GM21717 (cell line): ENCODE results near the gene MUC3A.

Experiments
- ATAC-seq: cut with Tn5 transposase; IDR thresholded peaks from one replicate; pipeline ENCODE4 v1.9.1; 2021; ENCODE audit warnings: mild to moderate bottlenecking, moderate library complexity; ENCODE audit not compliant: unreplicated experiment

MUC3A gene

DNA sequence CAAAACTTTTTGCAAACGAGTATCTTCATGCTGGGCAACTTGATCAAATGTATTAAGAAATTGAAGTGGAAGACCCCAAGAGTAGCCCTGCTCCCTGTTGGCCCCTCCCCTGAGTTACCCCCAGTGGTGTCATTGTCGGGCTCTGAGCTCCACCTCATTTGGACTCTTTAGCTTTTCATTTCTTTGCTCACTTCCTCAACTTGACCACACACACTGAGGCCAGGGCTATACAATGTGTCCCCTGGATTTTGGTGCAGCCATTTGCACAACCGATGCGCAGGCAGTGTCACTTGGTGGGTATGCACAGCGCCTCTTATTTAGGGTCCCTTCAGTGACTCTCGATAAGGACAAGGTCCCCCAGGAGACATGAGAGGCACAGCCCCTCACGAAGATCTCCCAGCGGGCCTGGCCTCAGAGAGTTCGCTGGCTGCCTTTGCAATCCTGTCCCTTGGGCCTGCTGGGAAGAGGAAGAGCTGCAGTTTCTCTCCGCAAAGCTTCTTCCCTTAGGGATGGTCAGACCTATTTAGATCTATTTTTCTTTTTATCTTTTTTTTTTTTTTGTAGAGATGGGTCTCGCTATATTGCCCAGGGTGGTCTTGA lies 2.5 kb upstream of the MUC3A start:
- ATAC-seq = no peak

DNA sequence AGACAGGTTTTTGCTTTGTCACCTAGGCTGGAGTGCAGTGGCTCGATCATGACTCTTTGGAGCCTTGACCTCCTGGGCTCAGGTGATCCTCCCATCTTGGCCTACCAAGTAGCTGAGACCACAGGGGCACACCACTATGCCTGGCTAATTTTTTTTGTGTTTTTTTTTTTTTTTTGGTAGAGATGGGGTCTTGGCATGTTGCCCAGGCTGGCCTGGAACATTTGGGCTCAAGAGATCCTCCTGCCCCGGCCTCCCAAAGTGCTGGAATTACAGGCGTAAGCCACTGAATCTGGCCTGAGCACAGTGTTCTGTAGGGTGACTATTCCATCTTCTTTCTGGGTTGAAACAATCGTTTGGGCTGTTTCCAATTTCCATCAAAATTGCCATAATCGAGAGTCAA lies 1.5 kb upstream of the MUC3A start:
- ATAC-seq = no peak

DNA sequence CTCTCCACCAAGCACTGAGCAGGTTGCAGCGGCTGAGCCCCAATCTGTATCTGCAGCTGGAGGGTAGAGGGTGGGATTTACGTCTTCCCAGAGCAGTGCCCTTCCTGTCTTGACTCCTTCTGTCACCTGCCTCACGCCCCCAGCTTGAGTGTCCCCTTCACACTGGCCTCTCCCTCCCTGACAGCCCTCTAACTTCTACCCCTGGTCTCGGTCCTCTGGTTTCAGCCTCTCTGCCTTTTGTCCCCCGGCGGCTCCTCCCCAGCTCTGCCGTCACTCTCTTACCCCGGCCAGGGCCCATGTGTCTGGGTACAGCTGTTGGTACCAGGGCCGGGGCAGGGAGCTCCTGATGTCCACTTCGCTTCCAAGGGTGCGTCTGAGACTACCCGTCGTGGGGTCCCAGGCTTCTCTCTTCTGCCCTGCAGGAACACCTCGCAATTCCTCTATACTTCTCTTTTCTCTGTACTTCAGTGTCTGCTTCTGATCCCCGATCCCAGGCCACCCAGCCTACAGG lies 654 bp downstream of the MUC3A start:
- ATAC-seq = no peak

DNA sequence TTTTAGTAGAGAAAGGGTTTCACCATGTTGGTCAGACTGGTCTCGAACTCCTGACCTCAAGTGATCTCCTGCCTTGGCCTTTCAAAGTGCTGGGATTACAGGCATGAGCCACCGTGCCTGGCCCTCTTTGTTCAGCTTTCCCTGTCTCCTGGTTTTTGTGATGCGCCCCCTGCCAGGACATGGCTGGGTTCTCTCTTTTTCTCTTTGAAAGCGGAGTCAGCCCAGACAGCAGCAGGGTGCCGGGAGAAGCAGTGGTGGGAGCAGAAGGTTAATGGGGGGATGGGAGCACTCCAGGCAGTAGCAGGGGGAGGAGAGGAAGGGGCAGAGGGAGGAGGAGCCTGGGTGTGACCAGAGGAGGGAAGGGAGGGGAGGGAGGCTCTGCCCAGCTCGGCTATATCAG lies 1.8 kb downstream of the MUC3A start:
- no peak for ATAC-seq

DNA sequence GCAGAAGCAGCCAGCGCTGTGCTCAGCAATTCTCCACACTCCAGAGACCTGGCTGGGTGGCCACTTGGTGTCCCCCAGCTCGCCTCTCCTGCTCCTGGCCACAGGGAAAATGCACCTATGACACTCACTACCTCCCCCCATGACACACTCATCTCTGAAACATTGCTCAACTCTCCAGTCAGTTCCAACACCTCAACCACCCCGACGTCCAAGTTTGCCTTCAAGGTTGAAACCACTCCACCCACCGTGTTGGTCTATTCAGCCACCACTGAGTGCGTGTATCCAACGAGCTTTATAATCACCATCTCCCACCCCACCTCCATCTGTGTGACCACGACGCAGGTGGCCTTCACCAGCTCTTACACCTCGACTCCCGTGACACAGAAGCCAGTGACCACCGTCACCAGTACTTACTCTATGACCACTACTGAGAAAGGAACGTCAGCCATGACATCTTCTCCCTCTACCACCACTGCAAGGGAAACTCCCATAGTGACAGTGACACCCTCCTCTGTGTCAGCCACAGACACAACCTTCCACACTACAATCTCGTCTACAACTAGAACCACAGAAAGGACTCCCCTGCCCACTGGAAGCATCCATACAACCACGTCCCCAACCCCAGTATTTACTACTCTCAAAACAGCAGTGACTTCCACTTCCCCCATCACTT lies 2.7 kb downstream of the MUC3A start:
- no peak for ATAC-seq

DNA sequence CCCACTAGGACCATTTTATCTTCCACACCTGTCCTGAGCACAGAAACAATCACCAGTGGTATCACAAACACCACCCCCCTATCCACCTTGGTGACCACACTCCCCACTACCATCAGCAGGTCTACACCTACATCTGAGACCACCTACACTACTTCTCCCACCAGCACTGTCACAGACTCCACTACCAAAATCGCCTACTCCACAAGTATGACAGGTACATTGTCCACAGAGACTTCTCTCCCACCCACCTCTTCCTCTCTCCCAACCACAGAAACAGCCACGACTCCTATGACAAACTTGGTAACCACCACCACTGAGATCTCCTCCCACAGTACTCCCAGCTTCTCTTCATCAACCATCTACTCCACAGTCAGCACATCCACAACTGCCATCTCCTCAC lies 3.3 kb downstream of the MUC3A start:
- ATAC-seq = no peak

DNA sequence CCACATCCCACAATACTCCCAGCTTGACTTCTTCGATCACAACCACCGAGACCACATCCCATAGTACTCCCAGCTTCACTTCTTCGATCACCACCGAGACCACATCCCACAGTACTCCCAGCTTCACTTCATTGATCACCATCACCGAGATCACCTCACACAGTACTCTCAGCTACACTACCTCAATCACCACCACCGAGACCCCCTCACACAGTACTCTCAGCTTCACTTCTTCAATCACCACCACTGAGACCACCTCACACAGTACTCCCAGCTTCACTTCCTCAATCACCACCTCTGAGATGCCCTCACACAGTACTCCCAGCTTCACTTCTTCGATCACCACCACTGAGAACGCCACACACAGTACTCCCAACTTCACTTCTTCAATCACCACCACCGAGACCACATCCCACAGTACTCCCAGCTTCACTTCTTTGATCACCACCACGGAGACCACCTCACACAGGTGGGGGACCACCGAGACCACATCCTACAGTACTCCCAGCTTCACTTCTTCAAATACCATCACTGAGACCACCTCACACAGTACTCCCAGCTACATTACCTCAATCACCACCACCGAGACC lies 8.6 kb downstream of the MUC3A start:
- ATAC-seq = no peak

DNA sequence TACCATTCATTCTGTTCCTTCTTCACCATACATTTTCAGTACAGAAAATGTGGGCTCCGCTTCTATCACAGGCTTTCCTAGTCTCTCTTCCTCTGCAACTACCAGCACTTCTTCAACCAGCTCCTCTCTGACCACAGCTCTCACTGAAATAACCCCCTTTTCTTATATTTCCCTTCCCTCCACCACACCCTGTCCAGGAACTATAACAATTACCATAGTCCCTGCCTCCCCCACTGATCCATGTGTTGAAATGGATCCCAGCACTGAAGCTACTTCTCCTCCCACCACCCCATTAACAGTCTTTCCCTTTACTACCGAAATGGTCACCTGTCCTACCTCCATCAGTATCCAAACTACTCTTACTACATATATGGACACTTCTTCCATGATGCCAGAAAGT lies 10.6 kb downstream of the MUC3A start:
- no peak for ATAC-seq

DNA sequence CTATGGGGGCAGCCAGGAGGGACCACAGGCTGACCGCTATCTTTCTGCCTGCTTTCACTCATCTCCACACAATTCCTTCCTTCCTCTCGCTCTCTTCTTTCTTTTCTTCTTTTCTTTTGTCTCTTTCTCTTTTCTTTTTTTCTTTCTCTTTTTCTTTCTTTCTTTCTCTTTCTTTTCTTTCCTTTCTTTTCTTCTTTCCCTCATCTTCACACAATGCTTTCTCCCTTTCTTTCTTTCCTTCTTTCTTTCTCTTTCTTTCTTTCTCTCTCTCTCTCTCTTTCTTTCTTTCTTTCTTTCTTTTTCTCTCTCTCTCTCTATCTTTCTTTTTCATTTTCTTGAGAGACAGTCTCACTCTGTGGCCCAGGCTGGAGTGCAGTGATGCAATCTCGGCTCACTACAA lies 13.2 kb downstream of the MUC3A start:
- ATAC-seq = no peak

DNA sequence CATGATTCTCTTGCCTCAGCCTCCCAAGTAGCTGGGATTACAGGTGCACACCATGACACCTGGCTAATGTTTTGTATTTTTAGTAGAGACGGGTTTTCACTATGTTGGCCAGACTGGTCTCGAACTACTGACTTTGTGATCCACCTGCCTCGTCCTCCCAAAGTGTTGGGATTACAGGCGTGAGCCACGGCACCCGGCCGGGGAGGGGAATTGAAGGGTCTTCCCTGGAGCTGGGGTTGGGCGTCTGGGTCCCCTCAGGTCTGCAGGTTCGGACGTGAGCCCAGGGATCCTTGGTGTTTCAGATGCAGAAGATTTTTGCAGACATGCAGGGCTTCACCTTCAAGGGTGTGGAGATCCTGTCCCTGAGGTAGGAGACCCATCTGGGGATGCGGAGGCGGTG lies 14.1 kb downstream of the MUC3A start:
- no peak for ATAC-seq

DNA sequence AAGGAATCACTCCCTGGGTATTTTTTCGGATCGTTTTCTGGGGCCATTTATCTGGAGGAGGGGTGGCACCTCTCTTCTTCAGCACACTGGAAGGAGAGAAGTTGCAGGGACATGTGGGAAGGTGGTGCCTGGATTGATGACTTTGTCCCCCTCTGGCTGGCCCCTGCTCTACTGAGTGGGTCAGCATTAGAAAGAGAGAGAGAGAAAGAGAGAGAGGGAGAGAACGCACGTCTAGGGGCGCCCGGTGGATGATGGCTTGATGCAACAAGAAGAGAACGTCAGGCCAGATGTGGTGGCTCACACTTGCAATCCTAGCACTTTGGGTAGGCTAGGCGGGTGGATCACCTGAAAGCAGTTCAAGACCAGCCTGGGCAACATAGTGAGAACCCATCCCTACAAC lies 14.5 kb downstream of the MUC3A start:
- ATAC-seq = no peak

DNA sequence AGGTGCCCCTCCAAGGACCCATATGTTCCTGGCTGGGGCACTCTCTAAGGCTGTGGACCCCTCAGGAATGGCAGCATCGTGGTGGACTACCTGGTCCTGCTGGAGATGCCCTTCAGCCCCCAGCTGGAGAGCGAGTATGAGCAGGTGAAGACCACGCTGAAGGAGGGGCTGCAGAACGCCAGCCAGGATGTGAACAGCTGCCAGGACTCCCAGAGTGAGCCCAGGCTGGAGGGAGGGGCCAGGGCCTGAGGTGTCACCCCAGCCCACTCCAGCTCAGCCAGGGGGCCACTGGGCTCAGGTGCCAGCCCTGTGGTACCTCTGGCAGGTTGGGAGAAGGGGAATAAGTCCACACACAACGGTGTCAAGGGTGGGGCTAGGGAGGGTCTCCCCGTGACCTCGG lies 15.3 kb downstream of the MUC3A start:
- ATAC-seq = no peak

DNA sequence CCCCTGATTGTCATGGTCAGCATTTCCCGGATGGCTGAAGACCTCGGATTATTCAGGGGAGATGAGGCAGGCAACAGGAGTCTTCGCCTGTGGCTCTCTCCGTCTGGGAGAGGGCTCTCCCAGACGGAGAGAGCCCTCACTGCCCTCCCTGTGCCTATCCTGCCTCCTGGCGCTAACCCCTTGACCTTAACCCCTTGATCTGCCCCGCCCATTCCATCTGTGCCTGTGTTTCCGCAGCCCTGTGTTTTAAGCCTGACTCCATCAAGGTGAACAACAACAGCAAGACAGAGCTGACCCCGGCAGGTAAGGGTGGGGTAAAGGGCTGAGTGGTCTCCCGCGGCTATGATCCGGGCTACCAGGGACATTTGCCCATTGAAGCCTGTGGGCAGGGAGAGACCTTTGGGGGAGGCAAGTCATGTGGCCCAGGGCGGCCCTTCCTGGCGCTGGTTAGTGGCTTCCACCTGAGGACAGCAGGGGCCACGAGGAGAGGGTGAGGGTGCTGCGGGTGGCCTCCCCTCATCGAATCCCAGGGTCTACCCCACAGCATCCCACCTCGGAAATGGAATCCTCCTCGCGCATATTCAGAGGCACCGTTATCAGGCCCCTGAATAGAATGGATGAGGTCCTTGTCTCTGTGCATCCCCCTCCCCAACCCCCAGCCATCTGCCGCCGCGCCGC lies 15.8 kb downstream of the MUC3A start:
- no peak for ATAC-seq

DNA sequence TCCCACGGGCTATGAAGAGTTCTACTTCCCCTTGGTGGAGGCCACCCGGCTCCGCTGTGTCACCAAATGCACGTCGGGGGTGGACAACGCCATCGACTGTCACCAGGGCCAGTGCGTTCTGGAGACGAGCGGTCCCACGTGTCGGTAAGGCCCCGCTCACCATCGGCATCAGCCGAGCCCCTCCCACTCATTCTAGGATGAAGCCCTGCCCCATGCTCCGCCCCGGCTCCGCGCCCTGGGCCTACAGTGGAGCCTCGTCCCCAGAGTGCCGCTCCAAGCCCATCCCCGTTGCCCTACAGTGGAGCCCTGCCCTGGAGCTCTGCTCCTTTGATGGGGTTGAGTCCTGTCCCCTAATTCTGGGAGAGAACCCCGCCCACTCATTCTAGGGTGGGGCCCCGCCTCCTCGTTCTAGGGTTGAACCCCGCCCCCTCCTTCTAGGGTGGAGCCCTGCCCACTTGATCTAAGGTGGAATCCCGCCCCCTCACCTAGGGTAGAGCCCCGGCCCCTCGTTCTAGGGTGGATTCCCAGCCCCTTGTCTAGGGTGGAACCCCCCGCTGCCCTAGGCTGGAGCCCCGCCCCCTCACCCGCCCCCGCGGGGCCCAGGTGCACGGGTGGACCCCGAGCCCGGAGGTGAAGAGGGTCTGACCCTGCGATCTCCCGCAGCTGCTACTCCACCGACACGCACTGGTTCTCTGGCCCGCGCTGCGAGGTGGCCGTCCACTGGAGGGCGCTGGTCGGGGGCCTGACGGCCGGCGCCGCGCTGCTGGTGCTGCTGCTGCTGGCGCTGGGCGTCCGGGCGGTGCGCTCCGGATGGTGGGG lies 16.6 kb downstream of the MUC3A start:
- ATAC-seq = no peak

DNA sequence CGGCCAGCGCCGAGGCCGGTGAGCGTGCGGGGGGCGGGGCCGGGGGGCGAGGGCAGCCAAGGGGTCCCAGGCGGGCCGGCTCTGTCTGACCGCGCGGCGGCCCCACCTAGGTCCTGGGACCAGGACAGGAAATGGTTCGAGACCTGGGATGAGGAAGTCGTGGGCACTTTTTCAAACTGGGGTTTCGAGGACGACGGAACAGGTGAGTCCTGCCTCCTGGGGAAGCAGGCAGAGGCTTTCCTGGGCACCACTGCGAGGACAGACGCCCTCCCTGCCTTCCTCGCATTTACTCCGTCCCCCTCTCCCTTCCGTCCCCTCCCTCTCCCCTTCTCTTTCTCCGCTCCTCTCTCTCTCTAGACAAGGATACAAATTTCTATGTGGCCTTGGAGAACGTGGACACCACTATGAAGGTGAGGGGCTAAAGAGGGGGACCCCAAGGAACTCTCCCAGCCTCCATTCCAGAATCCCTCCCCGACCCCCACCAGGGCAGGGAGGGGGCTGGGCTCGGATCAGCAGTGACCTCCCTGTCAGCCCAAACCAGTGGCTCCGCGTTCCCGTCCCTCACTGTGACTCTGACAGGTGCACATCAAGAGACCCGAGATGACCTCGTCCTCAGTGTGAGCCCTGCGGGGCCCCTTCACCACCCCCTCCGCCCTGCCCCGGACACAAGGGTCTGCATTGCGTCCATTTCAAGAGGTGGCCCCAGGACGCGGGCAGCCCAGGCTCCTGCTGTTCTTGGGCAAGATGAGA lies 17.4 kb downstream of the MUC3A start:
- no peak for ATAC-seq

DNA sequence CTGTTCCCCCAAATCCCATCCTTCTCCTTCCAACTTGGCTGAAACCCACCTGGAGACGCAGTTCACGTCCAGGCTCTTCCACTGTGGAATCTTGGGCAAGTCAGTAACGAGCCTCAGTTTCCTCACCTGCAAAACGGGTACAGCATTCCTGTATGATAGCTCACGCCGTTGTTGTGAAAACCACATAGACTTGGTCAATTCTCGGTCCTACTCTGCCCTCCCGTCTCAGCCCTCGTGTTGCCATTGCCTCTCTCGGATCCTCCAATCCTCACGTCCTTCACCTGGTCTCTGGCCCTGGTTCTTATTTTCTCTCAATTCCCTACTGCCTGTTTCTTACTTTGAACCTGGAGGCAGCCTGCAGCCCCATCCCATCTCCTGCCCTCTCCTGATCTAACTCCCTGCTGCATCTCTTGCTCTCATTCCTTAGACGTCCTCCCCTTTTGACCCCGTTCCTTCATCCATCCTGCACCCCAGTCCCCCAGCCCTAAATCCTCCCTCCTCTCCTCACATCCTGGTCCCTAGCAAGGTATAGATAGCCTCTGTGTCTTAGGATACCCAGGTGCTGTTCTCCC lies 18.0 kb downstream of the MUC3A start:
- no peak for ATAC-seq

DNA sequence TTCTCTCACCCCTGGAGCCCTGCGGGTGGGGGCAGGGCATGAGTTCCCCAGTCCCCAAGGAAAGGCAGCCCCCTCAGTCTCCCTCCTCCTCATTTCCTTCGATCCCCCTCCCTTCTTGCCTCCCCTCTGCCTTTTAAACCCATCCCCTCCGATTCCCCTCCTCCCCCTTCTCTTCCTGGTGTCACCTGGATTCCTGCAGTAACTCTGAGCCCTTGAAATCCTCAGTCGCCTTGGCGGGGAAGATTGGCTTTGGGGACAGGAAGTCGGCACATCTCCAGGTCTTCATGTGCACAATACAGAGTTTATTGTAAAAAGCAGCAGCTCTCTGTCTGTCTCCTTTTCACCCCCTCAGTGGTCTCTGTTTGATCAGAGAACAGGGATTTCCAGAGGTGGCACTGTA lies 18.7 kb downstream of the MUC3A start:
- no peak for ATAC-seq

DNA sequence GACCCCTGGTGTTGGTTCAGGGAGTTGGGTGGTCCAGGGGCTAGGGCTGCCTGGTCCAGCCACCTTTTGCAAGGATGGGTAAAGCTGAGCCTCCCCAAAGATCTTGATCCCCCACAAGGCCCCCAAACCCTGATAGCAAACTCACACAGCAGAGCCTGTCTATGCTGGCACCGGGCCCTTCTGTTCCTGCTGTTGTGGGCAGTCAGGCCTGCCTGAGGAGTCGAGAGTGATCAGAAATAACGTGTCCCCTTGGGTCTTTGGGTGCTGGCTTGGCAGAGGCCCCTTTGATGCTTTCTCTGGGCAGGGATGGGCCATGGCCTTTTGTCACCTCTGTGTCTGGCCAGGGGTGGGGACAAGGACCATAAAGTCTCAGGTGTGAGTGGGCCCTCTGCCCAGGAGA lies 19.3 kb downstream of the MUC3A start:
- ATAC-seq = no peak

DNA sequence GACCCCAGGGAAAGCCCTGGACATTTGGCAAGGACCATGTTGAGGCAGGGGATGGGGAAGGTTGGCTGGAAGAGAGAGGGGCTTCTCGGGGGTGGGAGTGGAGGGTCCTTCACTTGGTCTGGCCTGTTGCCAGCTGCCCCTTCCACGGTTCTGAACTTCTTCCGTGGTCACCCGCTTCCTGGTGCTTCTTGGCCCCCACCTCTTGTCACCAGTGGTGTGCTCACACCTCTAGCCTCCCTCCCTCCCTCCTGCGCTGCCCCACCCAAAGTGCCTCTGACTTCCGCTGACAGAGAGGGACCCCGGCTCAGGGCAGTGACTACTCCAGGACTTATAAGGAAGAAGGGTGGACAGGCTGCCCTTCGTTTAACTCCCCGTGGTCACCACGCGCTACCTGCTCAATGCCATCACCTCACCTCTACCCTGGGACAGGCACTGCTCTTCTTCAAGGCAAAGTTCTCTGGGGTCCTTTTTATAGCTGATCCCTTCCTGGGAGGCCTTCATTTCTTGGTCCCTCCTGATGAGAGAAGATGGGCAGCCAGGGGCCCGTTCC lies 19.8 kb downstream of the MUC3A start, which contains the start of gene MUC12:
MUC12 (plus strand) TSS at position 500 of the 550 bp plus-strand sequence. CDS start 58 bp downstream, outside the sequence.
- no peak for ATAC-seq
